Measurements from ENCODE around the gene TTYH2.

DNA sequence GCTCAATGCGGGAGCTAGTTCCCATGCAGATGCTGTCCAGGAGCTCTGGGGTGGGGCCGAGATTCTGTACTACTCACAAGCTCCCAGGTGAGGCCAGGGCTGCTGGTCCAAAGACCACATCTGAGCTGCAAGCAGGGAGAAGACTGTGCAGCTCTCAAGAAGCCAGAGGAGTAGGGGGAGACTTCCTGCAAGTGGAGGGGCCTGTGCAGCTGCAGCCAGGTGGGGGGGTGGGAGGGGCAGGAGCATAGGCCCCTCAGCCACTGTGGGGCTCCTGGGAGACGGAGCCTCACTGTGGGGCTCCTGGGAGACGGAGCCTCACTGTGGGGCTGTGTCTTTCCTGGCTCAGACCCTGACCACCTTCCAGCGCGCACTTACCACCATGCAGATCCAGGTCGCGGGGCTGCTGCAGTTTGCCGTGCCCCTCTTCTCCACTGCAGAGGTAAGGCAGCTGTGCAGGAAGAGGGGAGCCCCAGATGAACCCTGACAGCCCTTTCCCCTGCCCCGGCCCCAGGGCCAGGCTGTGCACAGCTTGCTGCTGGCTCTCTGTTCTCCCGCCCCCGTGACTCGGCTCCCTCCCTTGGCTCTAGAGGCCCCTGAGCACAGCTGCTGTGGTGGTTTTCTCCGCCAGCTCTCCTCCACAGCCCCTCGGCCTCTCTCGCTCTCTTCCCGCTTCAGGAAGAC lies 36.4 kb downstream of the TTYH2 start:
- TF ChIP-seq CTCF (IDR thresholded peaks at IDR 0.05), result no peak
- TF ChIP-seq POLR2A (IDR thresholded peaks at IDR 0.05), result no peak
- no peak for TF ChIP-seq EP300 (IDR thresholded peaks at IDR 0.05)
